H9 (cell line): ENCODE results near the gene MYRIP. TPM values are rescaled to one million over a fixed set of nuclear protein-coding genes. Genes with fewer than 3 reads are reported as not detected.

Experiments
- DNase-seq: peaks from one replicate; pipeline ENCODE4 v3.0.0-alpha.2; 2017
- H2AFZ ChIP-seq: one replicate; pipeline ENCODE4 v1.6.1; 2013; ENCODE audit warnings: mild to moderate bottlenecking, low read length, control low read depth, moderate library complexity
- H2AK5ac ChIP-seq: 2 replicates; pipeline ENCODE4 v1.6.1; 2013; ENCODE audit warnings: low read length, control low read depth, mixed read lengths; ENCODE audit not compliant: insufficient read length
- H2BK120ac ChIP-seq: one replicate; pipeline ENCODE4 v1.6.1; 2013; ENCODE audit warnings: low read depth, mild to moderate bottlenecking, low read length, control low read depth, inconsistent platforms; ENCODE audit not compliant: poor library complexity, severe bottlenecking
- H2BK12ac ChIP-seq: 2 replicates; pipeline ENCODE4 v1.6.1; 2013; ENCODE audit warnings: low read length, control low read depth, mixed read lengths, low read depth; ENCODE audit not compliant: insufficient read length
- H2BK15ac ChIP-seq: 2 replicates; pipeline ENCODE4 v1.6.1; 2013; ENCODE audit warnings: low read depth, low read length, control low read depth
- H2BK20ac ChIP-seq: one replicate; pipeline ENCODE4 v1.6.1; 2013; ENCODE audit warnings: low read depth, mild to moderate bottlenecking, low read length, control low read depth, inconsistent platforms; ENCODE audit not compliant: poor library complexity, severe bottlenecking
- H2BK5ac ChIP-seq: 2 replicates; pipeline ENCODE4 v1.6.1; 2013; ENCODE audit warnings: low read length, control low read depth, mixed read lengths; ENCODE audit not compliant: insufficient read length
- H3K14ac ChIP-seq: 2 replicates; pipeline ENCODE4 v1.6.1; 2013; ENCODE audit warnings: low read length, control low read depth; ENCODE audit not compliant: insufficient read depth
- H3K18ac ChIP-seq: 2 replicates; pipeline ENCODE4 v1.6.1; 2013; ENCODE audit warnings: low read depth, mild to moderate bottlenecking, mixed read lengths, low read length, control low read depth; ENCODE audit not compliant: insufficient read length
- H3K23ac ChIP-seq: 2 replicates; pipeline ENCODE4 v1.6.1; 2013; ENCODE audit warnings: low read length, control low read depth, mixed read lengths, low read depth; ENCODE audit not compliant: insufficient read length
- H3K23me2 ChIP-seq: 2 replicates; pipeline ENCODE4 v1.6.1; 2013; ENCODE audit warnings: low read depth, mild to moderate bottlenecking, mixed read lengths, low read length, control low read depth; ENCODE audit not compliant: insufficient read length, poor library complexity, severe bottlenecking
- H3K27ac ChIP-seq: 2 replicates; pipeline ENCODE4 v1.5.1; 2013; ENCODE audit warnings: low read length, control low read depth, mixed read lengths, low read depth; ENCODE audit not compliant: insufficient read length
- H3K27me3 ChIP-seq: 2 replicates; pipeline ENCODE4 v1.6.1; 2013; ENCODE audit warnings: low read length, control low read depth, inconsistent platforms; ENCODE audit not compliant: insufficient read depth
- H3K4ac ChIP-seq: 2 replicates; pipeline ENCODE4 v1.6.1; 2013; ENCODE audit warnings: low read depth, mild to moderate bottlenecking, control low read depth, inconsistent platforms, low read length, moderate library complexity
- H3K4me1 ChIP-seq: 2 replicates; pipeline ENCODE4 v1.6.1; 2013; ENCODE audit warnings: low read length, control low read depth, inconsistent platforms; ENCODE audit not compliant: insufficient read depth
- H3K4me2 ChIP-seq: 2 replicates; pipeline ENCODE4 v1.6.1; 2013; ENCODE audit warnings: low read length, control low read depth, mixed read lengths; ENCODE audit not compliant: insufficient read length, insufficient read depth
- H3K56ac ChIP-seq: 2 replicates; pipeline ENCODE4 v1.6.1; 2013; ENCODE audit warnings: low read depth, mild to moderate bottlenecking, mixed read lengths, low read length, control low read depth; ENCODE audit not compliant: insufficient read length
- H3K79me1 ChIP-seq: 2 replicates; pipeline ENCODE4 v1.6.1; 2013; ENCODE audit warnings: low read depth, mild to moderate bottlenecking, moderate library complexity, low read length, control low read depth, inconsistent platforms; ENCODE audit not compliant: insufficient read depth, poor library complexity, severe bottlenecking
- H3K79me2 ChIP-seq: 2 replicates; pipeline ENCODE4 v1.6.1; 2013; ENCODE audit warnings: low read length, control low read depth, inconsistent platforms; ENCODE audit not compliant: insufficient read depth
- H3K9ac ChIP-seq: 2 replicates; pipeline ENCODE4 v1.6.1; 2013; ENCODE audit warnings: low read length, control low read depth, mixed read lengths; ENCODE audit not compliant: insufficient read length; ENCODE audit errors: extremely low read depth
- H3K9me3 ChIP-seq: one replicate; pipeline ENCODE4 v1.6.1; 2013; ENCODE audit warnings: low read depth, low read length, inconsistent platforms; ENCODE audit not compliant: control insufficient read depth
- H3T11ph ChIP-seq: one replicate; pipeline ENCODE4 v1.6.1; 2013; ENCODE audit warnings: mild to moderate bottlenecking, low read length, control low read depth, inconsistent platforms
- H4K20me1 ChIP-seq: one replicate; pipeline ENCODE4 v1.6.1; 2013; ENCODE audit not compliant: control insufficient read depth, insufficient read length, insufficient read depth
- H4K5ac ChIP-seq: 2 replicates; pipeline ENCODE4 v1.6.1; 2013; ENCODE audit warnings: low read depth, mild to moderate bottlenecking, mixed read lengths, low read length, control low read depth; ENCODE audit not compliant: insufficient read length
- H4K8ac ChIP-seq: replicated peaks from 2 replicates; pipeline ENCODE4 v1.6.1; 2013; ENCODE audit warnings: low read length, control low read depth, mixed read lengths, low read depth; ENCODE audit not compliant: insufficient read length
- H4K91ac ChIP-seq: 2 replicates; pipeline ENCODE4 v1.6.1; 2013; ENCODE audit warnings: low read depth, mild to moderate bottlenecking, moderate library complexity, mixed read lengths, low read length, control low read depth; ENCODE audit not compliant: insufficient read length
- H3K27ac Mint-ChIP-seq, 3 experiments: 2 replicates in 2 of 3; 3 replicates in 1 of 3; pipeline ENCODE4 v1.8.0; 2020 to 2021; ENCODE audit warnings: mixed read lengths in 3 of 3, mild to moderate bottlenecking in 1 of 3, moderate library complexity in 1 of 3
- H3K27me3 Mint-ChIP-seq: 2 replicates; pipeline ENCODE4 v1.8.0; 2021; ENCODE audit warnings: low read depth, mild to moderate bottlenecking, moderate library complexity, mixed read lengths
- H3K36me3 Mint-ChIP-seq, 3 experiments: 2 replicates in 2 of 3; 3 replicates in 1 of 3; pipeline ENCODE4 v1.8.0; 2020 to 2021; ENCODE audit warnings: low read depth in 3 of 3, mixed read lengths in 3 of 3; ENCODE audit not compliant: insufficient read depth in 1 of 3
- H3K4me1 Mint-ChIP-seq, 2 experiments: 2 replicates each; pipeline ENCODE4 v1.8.0; 2020; ENCODE audit warnings: mixed read lengths in 2 of 2
- H3K4me3 Mint-ChIP-seq, 2 experiments: 2 replicates in 1 of 2; 3 replicates in 1 of 2; pipeline ENCODE4 v1.8.0; 2020 to 2021; ENCODE audit warnings: mild to moderate bottlenecking in 2 of 2, mixed read lengths in 2 of 2, moderate library complexity in 1 of 2
- H3K9me3 Mint-ChIP-seq, 2 experiments: 2 replicates in 1 of 2; 3 replicates in 1 of 2; pipeline ENCODE4 v1.8.0; 2020; ENCODE audit warnings: mild to moderate bottlenecking in 2 of 2, mixed read lengths in 2 of 2, moderate library complexity in 1 of 2
- CTCF ChIP-seq: fragments of 200-600 bp; sonication (generic); conservative IDR thresholded peaks from 3 replicates; pipeline ENCODE4 v1.8.0; 2021; ENCODE audit warnings: antibody characterized with exemption, mild to moderate bottlenecking
- total RNA-seq: library from RNA; stranded (reverse); gene quantifications from 2 replicates; pipeline ENCODE4 v1.2.1, GENCODE V29; 2021

MYRIP gene
- total RNA-seq, 1 experiment from 2014 or later, result 1.8 TPM

GRCh38 chr3:40079847-40080240 lies 270.4 kb downstream of the MYRIP start:
- Histone ChIP-seq H3K9ac (no peak overlapping the region), H4K20me1 (no peaks in the 10 kb centered on the region), H3K4ac (no peak overlapping the region), H3K27ac (no peak overlapping the region), H3K79me1 (no peaks in the 10 kb centered on the region), H3K9me3 (no peaks in the 10 kb centered on the region), H3K23me2 (no peaks in the 10 kb centered on the region), H3K4me2 (no peak overlapping the region), H2BK15ac (no peak overlapping the region), H3K14ac (no peak overlapping the region), H3K79me2 (no peaks in the 10 kb centered on the region), H2BK5ac (no peak overlapping the region), H2AK5ac (no peak overlapping the region), H4K8ac (no peak overlapping the region), H3K4me1 (no peaks in the 10 kb centered on the region), H2BK120ac (no peak overlapping the region), H3K56ac (no peak overlapping the region), H2BK12ac (no peak overlapping the region), H3T11ph (no peak overlapping the region), H3K27me3 (no peaks in the 10 kb centered on the region), H2AFZ (no peak overlapping the region), H2BK20ac (no peak overlapping the region), H4K5ac (no peak overlapping the region), H3K18ac (no peak overlapping the region), H3K23ac (no peak overlapping the region), H4K91ac (no peak overlapping the region)
- no peak overlapping the region for H3K4me3 Mint-ChIP-seq
- 0 out of 2 replicates have a peak, but pooled peaks cover 1% of the 10 kb centered on the region for H3K27me3 Mint-ChIP-seq
- H3K9me3 Mint-ChIP-seq, result peaks cover 0 to 7% of the 10 kb centered on the region in 2 experiments; a peak in 3 of 5 replicates
- DNase-seq, result no peak
- TF ChIP-seq CTCF, result no peak
- no peaks in the 10 kb centered on the region for H3K4me1 Mint-ChIP-seq
- no peak overlapping the region for H3K27ac Mint-ChIP-seq
- H3K36me3 Mint-ChIP-seq, result peaks cover 0 to 2% (median 0%) of the 10 kb centered on the region in 3 experiments; a peak in 2 of 7 replicates
